Endothelial cell (in vitro differentiated cells): ENCODE results near the gene ENGASE. TPM values are rescaled to one million over a fixed set of nuclear protein-coding genes. Genes with fewer than 3 reads are reported as not detected.

Source experiments
- DNase-seq: peaks from one replicate; pipeline ENCODE4 v3.0.0; 2021; ENCODE audit warnings: low spot score
- H3K27ac Mint-ChIP-seq: one replicate; pipeline ENCODE4 v1.8.0; 2021; ENCODE audit warnings: mixed read lengths, inconsistent platforms; ENCODE audit not compliant: unreplicated experiment
- H3K27me3 Mint-ChIP-seq: one replicate; pipeline ENCODE4 v1.8.0; 2021; ENCODE audit warnings: mild to moderate bottlenecking, moderate library complexity, mixed read lengths, inconsistent platforms; ENCODE audit not compliant: unreplicated experiment
- H3K36me3 Mint-ChIP-seq: one replicate; pipeline ENCODE4 v1.8.0; 2021; ENCODE audit warnings: mild to moderate bottlenecking, low read depth, mixed read lengths, inconsistent platforms; ENCODE audit not compliant: unreplicated experiment
- H3K4me1 Mint-ChIP-seq: one replicate; pipeline ENCODE4 v1.8.0; 2021; ENCODE audit warnings: mild to moderate bottlenecking, mixed read lengths, inconsistent platforms; ENCODE audit not compliant: unreplicated experiment
- H3K4me3 Mint-ChIP-seq: one replicate; pipeline ENCODE4 v1.8.0; 2021; ENCODE audit warnings: mild to moderate bottlenecking, mixed read lengths, inconsistent platforms; ENCODE audit not compliant: unreplicated experiment
- H3K9me3 Mint-ChIP-seq: one replicate; pipeline ENCODE4 v1.8.0; 2021; ENCODE audit warnings: mixed read lengths, inconsistent platforms; ENCODE audit not compliant: unreplicated experiment
- CTCF ChIP-seq: fragments of 200-600 bp; sonication (generic); IDR thresholded peaks from one replicate; pipeline ENCODE4 v1.5.0; 2021; ENCODE audit warnings: antibody characterized with exemption; ENCODE audit not compliant: unreplicated experiment
- total RNA-seq: library from RNA; stranded (reverse); fragmentation: NEBNext Ultra II Directional; extraction: Animal tissue kit (Norgen Biotek cat#: 25700); gene quantifications from one replicate; pipeline ENCODE4 v1.2.1, GENCODE V29; 2021; ENCODE audit not compliant: unreplicated experiment

Gene ENGASE
- total RNA-seq, 1 donor from 2014 or later, result 31.6 TPM

DNA sequence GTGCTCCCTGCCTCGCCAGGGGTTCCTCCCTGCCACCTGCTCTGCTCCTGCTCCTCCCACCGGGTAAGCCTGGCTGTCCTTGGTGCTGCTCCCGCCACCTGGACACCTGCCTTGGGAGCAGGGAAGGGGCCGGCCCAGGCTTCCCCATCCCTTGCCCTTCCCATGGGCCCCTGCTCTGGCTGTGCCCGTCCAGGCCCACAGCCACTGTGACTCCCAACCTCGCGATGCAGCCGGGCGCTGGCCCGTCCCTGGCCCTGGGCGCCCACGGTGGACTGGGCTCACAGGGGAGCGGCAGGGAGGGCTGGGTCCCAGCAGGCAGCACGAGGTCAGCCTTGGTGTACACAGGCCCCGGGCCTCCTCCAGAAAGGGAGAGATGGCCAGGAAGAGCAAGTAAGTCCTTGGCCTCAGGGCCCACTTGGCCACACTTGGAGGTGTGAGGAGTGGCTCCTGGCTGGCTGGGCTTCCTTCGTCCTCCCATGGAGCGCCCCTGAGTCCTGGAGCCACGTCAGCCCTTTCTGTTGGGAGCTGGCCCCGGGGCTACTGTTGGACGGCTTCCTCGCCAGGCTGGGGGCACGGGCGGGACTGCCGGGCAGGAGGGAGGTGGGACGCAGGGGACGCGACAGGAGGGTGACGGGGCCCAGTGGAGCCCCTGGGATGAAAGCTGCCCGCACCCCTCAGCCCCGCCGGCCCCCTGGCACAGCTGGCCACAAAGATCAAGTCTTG lies 15.3 kb downstream of the ENGASE start:
- H3K9me3 Mint-ChIP-seq, result no peaks in the 10 kb centered on the region
- no peak for DNase-seq
- no peaks in the 10 kb centered on the region for H3K36me3 Mint-ChIP-seq
- TF ChIP-seq CTCF, result no peak
- H3K4me3 Mint-ChIP-seq, result no peak overlapping the region
- no peaks in the 10 kb centered on the region for H3K4me1 Mint-ChIP-seq
- peaks cover 5% of the 10 kb centered on the region for H3K27me3 Mint-ChIP-seq
- no peak overlapping the region for H3K27ac Mint-ChIP-seq

- peak; percentile 34 for DNase-seq
- H3K27me3 Mint-ChIP-seq, result peaks cover 5% of the 10 kb centered on the region
- H3K27ac Mint-ChIP-seq, result no peak overlapping the region
- H3K4me1 Mint-ChIP-seq, result no peaks in the 10 kb centered on the region
- H3K9me3 Mint-ChIP-seq, result no peaks in the 10 kb centered on the region
- no peaks in the 10 kb centered on the region for H3K36me3 Mint-ChIP-seq
- TF ChIP-seq CTCF, result no peak
- H3K4me3 Mint-ChIP-seq, result no peak overlapping the region
Observed at GRCh38 chr17:79090443-79091225, 16.0 kb downstream of the ENGASE start.

DNA sequence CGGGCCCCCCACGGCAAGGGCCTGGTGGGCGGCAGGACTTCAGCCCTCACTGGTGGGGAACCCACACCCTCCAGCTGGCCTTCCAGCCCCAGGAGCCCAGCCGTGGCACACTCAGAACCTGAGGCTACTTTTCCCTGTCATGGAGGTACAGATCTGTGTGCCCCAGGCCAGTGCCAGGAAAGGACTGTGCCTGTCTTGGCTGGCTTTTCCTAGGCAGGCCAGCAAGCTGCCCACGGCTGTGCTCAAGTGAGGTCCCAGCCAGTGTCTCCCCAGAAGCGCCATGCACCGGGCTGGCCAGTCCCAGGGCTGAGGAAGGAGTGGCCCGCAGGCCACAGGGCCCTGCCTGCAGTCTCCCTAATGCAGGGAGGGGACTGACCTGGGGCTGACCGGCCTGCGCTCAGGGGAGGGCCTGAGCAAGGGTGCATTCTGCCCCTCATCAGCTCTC lies 16.6 kb downstream of the ENGASE start:
- Mint-ChIP-seq H3K36me3 (no peaks in the 10 kb centered on the region), H3K4me3 (no peak overlapping the region), H3K27ac (no peak overlapping the region), H3K4me1 (no peaks in the 10 kb centered on the region), H3K9me3 (no peaks in the 10 kb centered on the region), H3K27me3 (peaks cover 5% of the 10 kb centered on the region)
- no peak for DNase-seq
- TF ChIP-seq CTCF, result no peak

- no peaks in the 10 kb centered on the region for H3K4me1 Mint-ChIP-seq
- H3K4me3 Mint-ChIP-seq, result peak overlapping the region; percentile 59
- no peak for TF ChIP-seq CTCF
- peaks cover 5% of the 10 kb centered on the region for H3K27me3 Mint-ChIP-seq
- no peak overlapping the region for H3K27ac Mint-ChIP-seq
- no peaks in the 10 kb centered on the region for H3K9me3 Mint-ChIP-seq
- H3K36me3 Mint-ChIP-seq, result no peaks in the 10 kb centered on the region
- DNase-seq, result no peak
Observed at GRCh38 chr17:79092567-79092966, 17.9 kb downstream of the ENGASE start.

GRCh38 chr17:79093270-79093669 lies 18.6 kb downstream of the ENGASE start:
- Mint-ChIP-seq H3K36me3 (no peaks in the 10 kb centered on the region), H3K9me3 (no peaks in the 10 kb centered on the region), H3K27me3 (peaks cover 6% of the 10 kb centered on the region), H3K27ac (no peak overlapping the region), H3K4me3 (no peak overlapping the region), H3K4me1 (no peaks in the 10 kb centered on the region)
- no peak for TF ChIP-seq CTCF
- no peak for DNase-seq
